IMR-90 (cell line): ENCODE measurements around the gene MEPCE. TPM values are rescaled to one million over a fixed set of nuclear protein-coding genes. Genes with fewer than 3 reads are reported as not detected.

Experiments
- ATAC-seq: fragments of 200-7000 bp; cut with Tn5 transposase; 2 replicates; pipeline ENCODE4 v1.9.1; 2020; ENCODE audit warnings: low read depth, mild to moderate bottlenecking, moderate library complexity
- BruUV-seq: library from RNA; stranded (reverse); fragments of 400-500 nt; replicated peaks from 2 replicates; lab custom pipeline; 2021; lab: Mats Ljungman, UMichigan
- CTCF ChIA-PET: fragments of 300-600 bp; formaldehyde crosslinking; extraction: SDS; loops from one replicate; lab custom pipeline; 2021; ENCODE audit warnings: antibody characterized with exemption; lab: Yijun Ruan, JAX
- POLR2A ChIA-PET: fragments of 300-600 bp; sonication (Branson Sonifier 250); formaldehyde crosslinking; loops from one replicate; lab custom pipeline; 2022; ENCODE audit warnings: antibody characterized with exemption; ENCODE audit not compliant: unreplicated experiment; lab: Charles Lee
- DNase-seq: peaks from one replicate; pipeline ENCODE4 v3.0.0; 2013
- H2AFZ ChIP-seq: replicated peaks from 2 replicates; pipeline ENCODE3; 2013; ENCODE audit warnings: low read length, mild to moderate bottlenecking; ENCODE audit not compliant: poor library complexity
- H2AK5ac ChIP-seq: 2 replicates; pipeline ENCODE4 v1.6.1; 2013; ENCODE audit warnings: low read depth, low read length, inconsistent platforms
- H2AK9ac ChIP-seq: replicated peaks from 2 replicates; pipeline ENCODE3; 2013; ENCODE audit warnings: mild to moderate bottlenecking, low read depth, low read length, moderate library complexity; ENCODE audit not compliant: poor library complexity
- H2BK120ac ChIP-seq: 2 replicates; pipeline ENCODE4 v1.6.1; 2013; ENCODE audit warnings: low read depth, low read length, inconsistent platforms
- H2BK15ac ChIP-seq: 3 replicates; pipeline ENCODE4 v1.6.1; 2013; ENCODE audit warnings: low read depth, low read length, inconsistent platforms
- H2BK20ac ChIP-seq: 2 replicates; pipeline ENCODE4 v1.6.1; 2013; ENCODE audit warnings: low read depth, mild to moderate bottlenecking, inconsistent platforms, low read length, moderate library complexity
- H2BK5ac ChIP-seq: 2 replicates; pipeline ENCODE4 v1.6.1; 2013; ENCODE audit warnings: mild to moderate bottlenecking, low read depth, low read length, inconsistent platforms; ENCODE audit not compliant: poor library complexity, severe bottlenecking
- H3K14ac ChIP-seq: replicated peaks from 2 replicates; pipeline ENCODE4 v1.6.1; 2013; ENCODE audit warnings: low read depth, low read length, inconsistent platforms
- H3K18ac ChIP-seq: 2 replicates; pipeline ENCODE4 v1.6.1; 2013; ENCODE audit warnings: low read depth, low read length, control low read depth
- H3K23ac ChIP-seq: 2 replicates; pipeline ENCODE4 v1.6.1; 2013; ENCODE audit warnings: low read depth, low read length, inconsistent platforms
- H3K27ac ChIP-seq: 2 replicates; pipeline ENCODE4 v1.5.1; 2013; ENCODE audit warnings: mild to moderate bottlenecking, control low read depth, low read length; ENCODE audit not compliant: insufficient read depth
- H3K27me3 ChIP-seq: 2 replicates; pipeline ENCODE4 v1.6.1; 2013; ENCODE audit warnings: low read length; ENCODE audit not compliant: control insufficient read depth, insufficient read depth
- H3K36me3 ChIP-seq: 2 replicates; pipeline ENCODE4 v1.6.1; 2013; ENCODE audit warnings: low read length, mixed read lengths; ENCODE audit not compliant: control insufficient read depth, insufficient read depth
- H3K4ac ChIP-seq: 2 replicates; pipeline ENCODE4 v1.6.1; 2013; ENCODE audit warnings: low read depth, low read length, inconsistent platforms
- H3K4me1 ChIP-seq: 2 replicates; pipeline ENCODE4 v1.6.1; 2013; ENCODE audit warnings: low read length, mixed read lengths; ENCODE audit not compliant: control insufficient read depth, insufficient read depth
- H3K4me2 ChIP-seq: 2 replicates; pipeline ENCODE4 v1.6.1; 2013; ENCODE audit warnings: low read depth, mild to moderate bottlenecking, control low read depth, low read length, moderate library complexity
- H3K4me3 ChIP-seq: 2 replicates; pipeline ENCODE4 v1.5.1; 2013; ENCODE audit warnings: low read depth, mild to moderate bottlenecking, control low read depth, low read length, moderate library complexity; ENCODE audit not compliant: insufficient read depth
- H3K56ac ChIP-seq: 2 replicates; pipeline ENCODE4 v1.6.1; 2013; ENCODE audit warnings: low read length, inconsistent platforms; ENCODE audit not compliant: insufficient read depth; ENCODE audit errors: extremely low read depth
- H3K79me1 ChIP-seq, 2 experiments: 2 replicates each; pipeline ENCODE4 v1.6.1; 2013; ENCODE audit warnings: low read length in 2 of 2, inconsistent platforms in 1 of 2, low read depth in 1 of 2
- H3K9ac ChIP-seq: 2 replicates; pipeline ENCODE4 v1.6.1; 2013; ENCODE audit warnings: low read depth, low read length, control low read depth
- H3K9me1 ChIP-seq: 2 replicates; pipeline ENCODE4 v1.6.1; 2013; ENCODE audit warnings: low read length, inconsistent platforms; ENCODE audit not compliant: insufficient read depth
- H3K9me3 ChIP-seq: 2 replicates; pipeline ENCODE4 v1.6.1; 2013; ENCODE audit warnings: low read length; ENCODE audit not compliant: control insufficient read depth, insufficient read depth
- H4K20me1 ChIP-seq: 2 replicates; pipeline ENCODE4 v1.6.1; 2013; ENCODE audit warnings: low read length, inconsistent platforms; ENCODE audit not compliant: insufficient read depth
- H4K5ac ChIP-seq: 2 replicates; pipeline ENCODE4 v1.6.1; 2013; ENCODE audit warnings: mild to moderate bottlenecking, low read depth, low read length, control low read depth
- H4K8ac ChIP-seq, 2 experiments: 2 replicates each; pipeline ENCODE4 v1.6.1; 2013; ENCODE audit warnings: low read depth in 2 of 2, low read length in 2 of 2, control low read depth in 1 of 2, inconsistent platforms in 1 of 2
- H4K91ac ChIP-seq: 2 replicates; pipeline ENCODE4 v1.6.1; 2013; ENCODE audit warnings: low read depth, low read length, inconsistent platforms; ENCODE audit not compliant: insufficient read depth
- CHD1 ChIP-seq: IDR thresholded peaks from 2 replicates; pipeline ENCODE4 v1.6.1; 2012; ENCODE audit warnings: low read depth, low read length, improper control_type of control experiment
- FOS ChIP-seq: fragments of 150-350 bp; IDR thresholded peaks from 2 replicates; pipeline ENCODE4 v1.6.1; 2016; ENCODE audit warnings: low read depth, low read length
- NFE2L2 ChIP-seq: fragments of 150-350 bp; IDR thresholded peaks from 2 replicates; pipeline ENCODE4 v1.6.1; 2016; ENCODE audit warnings: low read depth, mild to moderate bottlenecking, low read length
- WGBS, 2 experiments: methylation state at CpG; one replicate each; pipeline versions ENCODE4 v1.1.5 to v1.1.7; 2013; ENCODE audit warnings: missing lambda C conversion rate in 2 of 2; ENCODE audit not compliant: insufficient read length in 1 of 2; ENCODE audit errors: extremely low coverage in 2 of 2; 5-methylcytosine and 5-hydroxymethylcytosine counted together
- dilution Hi-C: fragments of 300-500 bp; cut with HindIII; formaldehyde crosslinking; loops from one replicate; pipeline ENCODE4 v1.14.3; 2018; ENCODE audit warnings: low sequenced_read_pairs; ENCODE audit not compliant: unreplicated experiment
- in situ Hi-C: fragments of 300-500 bp; cut with MboI; formaldehyde crosslinking; loops from 3 replicates; pipeline ENCODE4 v1.14.3; 2019; ENCODE audit warnings: low sequenced_read_pairs, inconsistent platforms, mixed read lengths
- intact Hi-C: fragments of 100-400 bp; cut with micrococcal nuclease; formaldehyde crosslinking; loops from 2 replicates; pipeline ENCODE4 v1.10.0; 2022
- polyA plus RNA-seq, 3 experiments: library from polyadenylated mRNA; depleted of rRNA; stranded (reverse); fragments of >200 nt; gene quantifications; 2 replicates each; pipeline ENCODE4 v1.2.3, GENCODE V29; 2012; ENCODE audit warnings: low replicate concordance in 1 of 3
- total RNA-seq: library from RNA; depleted of rRNA; stranded (reverse); fragments of >200 nt; gene quantifications from 2 replicates; pipeline ENCODE4 v1.2.3, GENCODE V29; 2012

The MEPCE gene
- total and polyA plus RNA-seq, 2 of the 4 experiments (the other 2 are of a cell fraction) = 18.2 to 22.9 TPM

DNA sequence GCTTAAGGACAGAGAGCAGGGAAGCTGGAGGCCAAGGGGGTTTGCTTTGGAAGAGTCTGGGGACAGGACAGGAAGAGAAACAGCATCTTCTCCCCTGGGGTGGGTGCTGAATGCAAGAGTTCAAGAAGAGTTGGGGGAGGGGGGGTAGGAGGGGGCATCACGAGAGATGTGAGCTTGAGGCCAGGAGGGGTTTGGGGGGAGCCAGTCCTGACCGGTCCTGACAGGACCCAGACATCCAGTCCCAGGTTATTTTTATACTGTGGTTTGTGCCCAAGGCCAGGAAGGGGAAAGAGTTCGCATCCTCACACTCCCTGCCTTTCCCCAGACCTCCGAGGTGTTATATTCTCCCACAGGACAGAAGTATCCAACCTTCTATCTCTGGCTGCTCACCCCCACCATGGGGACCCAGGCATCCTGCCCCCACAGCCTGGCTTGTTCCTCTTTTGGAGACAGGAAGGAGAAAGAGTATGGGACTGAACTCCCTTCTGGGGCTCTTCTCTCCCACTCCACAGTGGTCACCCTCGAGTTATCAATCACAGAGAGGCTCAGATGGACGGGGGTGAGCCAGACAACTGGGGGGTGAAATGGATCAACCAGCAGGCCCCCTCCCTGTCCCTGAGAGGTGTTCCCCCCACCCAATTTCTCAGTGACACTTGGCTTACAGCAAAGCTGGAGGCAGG is 46.6 kb downstream of the MEPCE start:
- Histone ChIP-seq H4K8ac (0 out of 4 replicates have a peak overlapping the region, but pooled peaks of 1 of the 2 experiments have one; percentile 13), H4K91ac (no peak overlapping the region), H2BK20ac (no peak overlapping the region), H2AK5ac (peak overlapping the region; percentile 64), H3K79me1 (peaks cover 25 to 57% of the 10 kb centered on the region in 2 experiments; a peak in 3 of 4 replicates), H3K9ac (peak overlapping the region; percentile 92), H3K27ac (0 out of 2 replicates have a peak overlapping the region, but pooled peaks have one; percentile 24), H3K14ac (no peak overlapping the region; the same call in 1 of the 2 replicates), H3K56ac (no peak overlapping the region), H2BK120ac (no peak overlapping the region), H3K4me1 (peaks cover 16% of the 10 kb centered on the region), H3K9me1 (no peaks in the 10 kb centered on the region), H3K4ac (no peak overlapping the region), H3K36me3 (peaks cover 31% of the 10 kb centered on the region; the same call in 1 of the 2 replicates), H2AFZ (peak overlapping the region; percentile 47), H2BK5ac (no peak overlapping the region), H2BK15ac (no peak overlapping the region), H3K4me3 (peak overlapping the region; percentile 91), H2AK9ac (peak overlapping the region; percentile 77), H3K9me3 (no peaks in the 10 kb centered on the region), H3K27me3 (no peaks in the 10 kb centered on the region), H3K18ac (no peak overlapping the region), H4K20me1 (peaks cover 33% of the 10 kb centered on the region), H4K5ac (no peak overlapping the region), H3K4me2 (peak overlapping the region; percentile 93), H3K23ac (peak overlapping the region; percentile 75; the same call in 1 of the 2 replicates)
- CTCF ChIA-PET = interaction anchor here (0.7 kb wide), 1 partner anchor 83 kb away, joined by 4 read pairs; no protein-coding TSS in a partner anchor
- intact Hi-C loops (loop anchor here (5.0 kb wide), 1 partner anchor 71 kb away; no protein-coding TSS in a partner anchor), dilution Hi-C loops (no loop called here), in situ Hi-C loops (loop anchor here (10.0 kb wide), 1 partner anchor 199 kb away; the partner anchor contains the start of gene GNB2)
- DNase-seq = no peak
- POLR2A ChIA-PET = no interaction called here
- TF ChIP-seq NFE2L2 (no peak), FOS (no peak), CHD1 (no peak)
- no CpG with 5 or more reads among the region's 6 CpGs for WGBS, 2 experiments
- ATAC-seq = no peak
- BruUV-seq = no TSS peak
